Measurements from ENCODE around the gene CD180. TPM values are rescaled to one million over a fixed set of nuclear protein-coding genes. Genes with fewer than 3 reads are reported as not detected.

The CD180 gene
- total and polyA plus RNA-seq, 9 of the 15 experiments (the other 6 are each of a cell fraction or from before 2014, with no cell fraction given) = 0.01 to 0.07 TPM; not detected in 7

DNA sequence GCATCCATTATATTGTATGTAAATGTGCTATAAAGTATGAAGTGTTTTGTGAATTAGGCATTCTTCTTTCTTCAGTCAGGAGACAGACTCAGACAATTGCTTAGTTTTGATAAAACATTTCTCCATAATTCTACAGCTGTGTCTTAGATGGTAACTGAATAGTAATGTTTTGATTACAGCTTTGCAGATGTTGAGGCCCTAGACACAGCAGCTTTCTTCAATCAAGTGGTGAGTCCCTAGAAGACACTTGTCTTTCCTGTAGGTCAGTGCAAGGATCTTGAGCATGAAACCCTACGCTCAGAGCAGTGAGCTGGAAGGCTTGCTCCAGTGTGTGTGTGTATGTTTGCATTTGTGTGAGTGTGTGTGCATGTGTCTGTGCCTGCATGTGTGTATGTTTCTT is 46.8 kb upstream of the CD180 start:
- no peak for ATAC-seq
- no peak overlapping the region for H3K9ac ChIP-seq (ENCODE audit: insufficient read depth in 1 of 2, low read depth in 2 of 2, low read length in 2 of 2)
- no peaks in the 10 kb centered on the region for H3K36me3 ChIP-seq (ENCODE audit: control insufficient read depth, insufficient read depth, low read length)
- H4K20me1 ChIP-seq (replicated peaks; ENCODE audit: control insufficient read depth, insufficient read depth, low read length) = no peaks in the 10 kb centered on the region
- intact Hi-C loops (cut with micrococcal nuclease) = no loop called here
- no peaks in the 10 kb centered on the region for H3K9me3 ChIP-seq (replicated peaks; ENCODE audit: control insufficient read depth, insufficient read depth, low read depth, low read length)
- DNase-seq (ENCODE audit: extremely low read depth in 1 of 4, low spot score in 3 of 4) = no peak
- CTCF ChIA-PET (ENCODE audit: low intra/inter-chr PET ratio) = no interaction called here
- no peak for FAIRE-seq
- WGBS (ENCODE audit: insufficient coverage, low coverage, missing lambda C conversion rate) = 0% methylated on average over 1 of the region's 1 CpG
- BruUV-seq (replicated peaks) = no TSS peak
- POLR2A ChIA-PET = no interaction called here
- no peak overlapping the region for H2AFZ ChIP-seq (ENCODE audit: low read depth, low read length)
- no peaks in the 10 kb centered on the region for H3K9me1 ChIP-seq (ENCODE audit: control insufficient read depth, insufficient read depth, low read length)
- H3K27ac ChIP-seq (ENCODE audit: extremely low read depth, low read depth, low read length) = no peak overlapping the region
- H3K4me2 ChIP-seq (ENCODE audit: insufficient read depth, low read length) = no peak overlapping the region
- in situ Hi-C loops (cut with MboI) = loop anchor here (10.0 kb wide), 1 partner anchor 1011 kb away; no protein-coding TSS in a partner anchor
- no peaks in the 10 kb centered on the region for H3K79me2 ChIP-seq (ENCODE audit: control insufficient read depth, insufficient read depth, low read length)
- H3K4me3 ChIP-seq = no peak overlapping the region
- H3K27me3 ChIP-seq (ENCODE audit: control insufficient read depth in 2 of 2, insufficient read depth in 2 of 2, low read length in 2 of 2) = no peaks in the 10 kb centered on the region
- no peaks in the 10 kb centered on the region for H3K4me1 ChIP-seq (replicated peaks in 1 of 2; ENCODE audit: control insufficient read depth in 2 of 2, insufficient read depth in 2 of 2, low read length in 2 of 2)
- TF ChIP-seq ZNF609 (CRISPR knock-in tag; IDR thresholded peaks at IDR 0.05; ENCODE audit: borderline replicate concordance) (no peak), MEF2D (tag; conservative IDR thresholded peaks at IDR 0.05; ENCODE audit: low read depth) (no peak), SRSF1 (IDR thresholded peaks at IDR 0.05; ENCODE audit: low read depth, low read length) (no peak), HOMEZ (CRISPR knock-in tag; IDR thresholded peaks at IDR 0.05) (no peak), SRSF3 (IDR thresholded peaks at IDR 0.05; ENCODE audit: insufficient read depth, low read length) (no peak), POLR2A (conservative IDR thresholded peaks at IDR 0.05) (no peak), HDAC8 (tag; IDR thresholded peaks at IDR 0.05) (no peak), NR3C1 (CRISPR knock-in tag; IDR thresholded peaks at IDR 0.05) (no peak)
- TF ChIP-seq, protein P1, sequence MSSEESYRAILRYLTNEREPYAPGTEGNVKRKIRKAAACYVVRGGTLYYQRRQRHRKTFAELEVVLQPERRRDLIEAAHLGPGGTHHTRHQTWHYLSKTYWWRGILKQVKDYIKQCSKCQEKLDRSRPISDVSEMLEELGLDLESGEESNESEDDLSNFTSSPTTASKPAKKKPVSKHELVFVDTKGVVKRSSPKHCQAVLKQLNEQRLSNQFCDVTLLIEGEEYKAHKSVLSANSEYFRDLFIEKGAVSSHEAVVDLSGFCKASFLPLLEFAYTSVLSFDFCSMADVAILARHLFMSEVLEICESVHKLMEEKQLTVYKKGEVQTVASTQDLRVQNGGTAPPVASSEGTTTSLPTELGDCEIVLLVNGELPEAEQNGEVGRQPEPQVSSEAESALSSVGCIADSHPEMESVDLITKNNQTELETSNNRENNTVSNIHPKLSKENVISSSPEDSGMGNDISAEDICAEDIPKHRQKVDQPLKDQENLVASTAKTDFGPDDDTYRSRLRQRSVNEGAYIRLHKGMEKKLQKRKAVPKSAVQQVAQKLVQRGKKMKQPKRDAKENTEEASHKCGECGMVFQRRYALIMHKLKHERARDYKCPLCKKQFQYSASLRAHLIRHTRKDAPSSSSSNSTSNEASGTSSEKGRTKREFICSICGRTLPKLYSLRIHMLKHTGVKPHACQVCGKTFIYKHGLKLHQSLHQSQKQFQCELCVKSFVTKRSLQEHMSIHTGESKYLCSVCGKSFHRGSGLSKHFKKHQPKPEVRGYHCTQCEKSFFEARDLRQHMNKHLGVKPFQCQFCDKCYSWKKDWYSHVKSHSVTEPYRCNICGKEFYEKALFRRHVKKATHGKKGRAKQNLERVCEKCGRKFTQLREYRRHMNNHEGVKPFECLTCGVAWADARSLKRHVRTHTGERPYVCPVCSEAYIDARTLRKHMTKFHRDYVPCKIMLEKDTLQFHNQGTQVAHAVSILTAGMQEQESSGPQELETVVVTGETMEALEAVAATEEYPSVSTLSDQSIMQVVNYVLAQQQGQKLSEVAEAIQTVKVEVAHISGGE (CRISPR knock-in tag; IDR thresholded peaks at IDR 0.05) = no peak
- TF ChIP-seq, protein P2, sequence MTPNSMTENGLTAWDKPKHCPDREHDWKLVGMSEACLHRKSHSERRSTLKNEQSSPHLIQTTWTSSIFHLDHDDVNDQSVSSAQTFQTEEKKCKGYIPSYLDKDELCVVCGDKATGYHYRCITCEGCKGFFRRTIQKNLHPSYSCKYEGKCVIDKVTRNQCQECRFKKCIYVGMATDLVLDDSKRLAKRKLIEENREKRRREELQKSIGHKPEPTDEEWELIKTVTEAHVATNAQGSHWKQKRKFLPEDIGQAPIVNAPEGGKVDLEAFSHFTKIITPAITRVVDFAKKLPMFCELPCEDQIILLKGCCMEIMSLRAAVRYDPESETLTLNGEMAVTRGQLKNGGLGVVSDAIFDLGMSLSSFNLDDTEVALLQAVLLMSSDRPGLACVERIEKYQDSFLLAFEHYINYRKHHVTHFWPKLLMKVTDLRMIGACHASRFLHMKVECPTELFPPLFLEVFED (CRISPR knock-in tag; conservative IDR thresholded peaks at IDR 0.05) = no peak

Measured in K562 (cell line).